ENCODE data around the gene MARCO. TPM values are rescaled to one million over a fixed set of nuclear protein-coding genes. Genes with fewer than 3 reads are reported as not detected.

MARCO gene
- total RNA-seq, 6 experiments from 2014 or later = 5.8 to 129 (median 31.9) TPM

- H3K9me3 ChIP-seq = no peaks in the 10 kb centered on the region
- intact Hi-C loops (cut with DNase I) = no loop called here
- 82% methylated on average over 5 of the region's 16 CpGs for WGBS (ENCODE audit: insufficient coverage, low coverage, low lambda C conversion rate, missing lambda C conversion rate)
- no peaks in the 10 kb centered on the region for H3K27me3 ChIP-seq
- no peak for TF ChIP-seq POLR2A (IDR thresholded peaks at IDR 0.05)
- TF ChIP-seq CTCF (IDR thresholded peaks at IDR 0.05) = no peak
- no peak overlapping the region for H3K4me3 ChIP-seq
- DNase-seq (no peak), ATAC-seq (no peak)
- no peaks in the 10 kb centered on the region for H3K36me3 ChIP-seq
- H3K4me1 ChIP-seq = no peaks in the 10 kb centered on the region
- no peak overlapping the region for H3K27ac ChIP-seq
Measured at GRCh38 chr2:118969734-118970395, 27.9 kb downstream of the MARCO start.

GRCh38 chr2:118970396-118971135 is 28.6 kb downstream of the MARCO start:
- ATAC-seq (peak; percentile 54 to 74 (median 64)), DNase-seq (peak in 1 of 3 donors; percentile 40)
- H3K4me1 ChIP-seq = no peaks in the 10 kb centered on the region
- intact Hi-C loops (cut with DNase I) = no loop called here
- no peaks in the 10 kb centered on the region for H3K27me3 ChIP-seq
- H3K4me3 ChIP-seq = no peak overlapping the region
- H3K9me3 ChIP-seq = no peaks in the 10 kb centered on the region
- no peak overlapping the region for H3K27ac ChIP-seq
- TF ChIP-seq CTCF (IDR thresholded peaks at IDR 0.05) (no peak), POLR2A (IDR thresholded peaks at IDR 0.05) (no peak)
- no peaks in the 10 kb centered on the region for H3K36me3 ChIP-seq
- WGBS (ENCODE audit: insufficient coverage, low coverage, low lambda C conversion rate, missing lambda C conversion rate) = 33% methylated on average over 3 of the region's 10 CpGs

GRCh38 chr2:118971245-118972122 is 29.5 kb downstream of the MARCO start:
- no peaks in the 10 kb centered on the region for H3K36me3 ChIP-seq
- no peaks in the 10 kb centered on the region for H3K27me3 ChIP-seq
- ATAC-seq (no peak), DNase-seq (no peak)
- TF ChIP-seq CTCF (IDR thresholded peaks at IDR 0.05) (no peak), POLR2A (IDR thresholded peaks at IDR 0.05) (no peak)
- WGBS (ENCODE audit: insufficient coverage, low coverage, low lambda C conversion rate, missing lambda C conversion rate) = 92% methylated on average over 2 of the region's 8 CpGs
- no peak overlapping the region for H3K4me3 ChIP-seq
- H3K9me3 ChIP-seq = no peaks in the 10 kb centered on the region
- no peak overlapping the region for H3K27ac ChIP-seq
- no peaks in the 10 kb centered on the region for H3K4me1 ChIP-seq
- intact Hi-C loops (cut with DNase I) = no loop called here

- H3K4me1 ChIP-seq = no peaks in the 10 kb centered on the region
- H3K36me3 ChIP-seq = no peaks in the 10 kb centered on the region
- no peak overlapping the region for H3K27ac ChIP-seq
- TF ChIP-seq POLR2A (IDR thresholded peaks at IDR 0.05) (no peak), CTCF (IDR thresholded peaks at IDR 0.05) (no peak)
- intact Hi-C loops (cut with DNase I) = no loop called here
- DNase-seq (no peak), ATAC-seq (peak in 3 of 4 donors; percentile 18 to 39 (median 25))
- WGBS (ENCODE audit: insufficient coverage, low coverage, low lambda C conversion rate, missing lambda C conversion rate) = 14% methylated on average over 3 of the region's 4 CpGs
- no peaks in the 10 kb centered on the region for H3K9me3 ChIP-seq
- no peak overlapping the region for H3K4me3 ChIP-seq
- H3K27me3 ChIP-seq = no peaks in the 10 kb centered on the region
Measured at GRCh38 chr2:118973542-118973951, 31.6 kb downstream of the MARCO start.

Data from right lobe of liver (tissue), 6 donors.